Activated B cell treated with CpG ODN at 0.5 μM for 24 hours (primary cell): ENCODE results near the gene BLOC1S3. TPM values are rescaled to one million over a fixed set of nuclear protein-coding genes. Genes with fewer than 3 reads are reported as not detected.

Experiments
- ATAC-seq: fragments of 200-7000 bp; cut with Tn5 transposase; one replicate; pipeline ENCODE4 v1.10.0; 2021; ENCODE audit warnings: low read depth, mild to moderate bottlenecking, moderate library complexity
- CTCF ChIA-PET: fragments of 350-600 bp; sonication (Branson Sonifier 250); formaldehyde crosslinking; loops from one replicate; lab custom pipeline; 2021; ENCODE audit warnings: antibody characterized with exemption; lab: Charles Lee
- POLR2A ChIA-PET: fragments of 350-600 bp; sonication (Branson Sonifier 250); formaldehyde crosslinking; loops from one replicate; lab custom pipeline; 2021; ENCODE audit warnings: antibody characterized with exemption; lab: Charles Lee
- DNase-seq: peaks from one replicate; pipeline ENCODE4 v3.0.0; 2022
- H3K27ac Mint-ChIP-seq: one replicate; pipeline ENCODE4 v1.8.0; 2020; ENCODE audit warnings: mixed read lengths
- H3K27me3 Mint-ChIP-seq: one replicate; pipeline ENCODE4 v1.8.0; 2021; ENCODE audit warnings: mixed read lengths
- H3K36me3 Mint-ChIP-seq: one replicate; pipeline ENCODE4 v1.8.0; 2021; ENCODE audit warnings: low read depth, mixed read lengths
- H3K4me1 Mint-ChIP-seq: one replicate; pipeline ENCODE4 v1.8.0; 2021; ENCODE audit warnings: mixed read lengths
- H3K4me3 Mint-ChIP-seq: one replicate; pipeline ENCODE4 v1.8.0; 2020; ENCODE audit warnings: mild to moderate bottlenecking, mixed read lengths
- H3K9me3 Mint-ChIP-seq: one replicate; pipeline ENCODE4 v1.8.0; 2020; ENCODE audit warnings: mixed read lengths
- intact Hi-C: fragments of 100-400 bp; cut with micrococcal nuclease; formaldehyde crosslinking; loops from one replicate; pipeline ENCODE4 v1.15.1; 2024
- total RNA-seq: library from RNA; stranded (reverse); gene quantifications from 2 replicates; pipeline ENCODE4 v1.2.3, GENCODE V29; 2022
- TF ChIP-seq, protein P1 (sequence below): fragments of 200-600 bp; IDR thresholded peaks from one replicate; pipeline ENCODE4 v1.8.0; 2022; ENCODE audit warnings: antibody characterized with exemption, mild to moderate bottlenecking

BLOC1S3 gene
- total RNA-seq, 1 donor from 2014 or later: 16.5 TPM

GRCh38 chr19:45187421-45188100 lies 9.0 kb downstream of the BLOC1S3 start:
- POLR2A ChIA-PET: interaction anchor here (0.6 to 1.4 kb wide), 2 partner anchors 9 to 186 kb away, joined by 5 to 10 read pairs; partner anchors contain the start of genes BLOC1S3 and TRAPPC6A
- intact Hi-C loops: loop anchor here (1.0 kb wide), 4 partner anchors 170 to 498 kb away; no protein-coding TSS in a partner anchor
- TF ChIP-seq, protein P1, sequence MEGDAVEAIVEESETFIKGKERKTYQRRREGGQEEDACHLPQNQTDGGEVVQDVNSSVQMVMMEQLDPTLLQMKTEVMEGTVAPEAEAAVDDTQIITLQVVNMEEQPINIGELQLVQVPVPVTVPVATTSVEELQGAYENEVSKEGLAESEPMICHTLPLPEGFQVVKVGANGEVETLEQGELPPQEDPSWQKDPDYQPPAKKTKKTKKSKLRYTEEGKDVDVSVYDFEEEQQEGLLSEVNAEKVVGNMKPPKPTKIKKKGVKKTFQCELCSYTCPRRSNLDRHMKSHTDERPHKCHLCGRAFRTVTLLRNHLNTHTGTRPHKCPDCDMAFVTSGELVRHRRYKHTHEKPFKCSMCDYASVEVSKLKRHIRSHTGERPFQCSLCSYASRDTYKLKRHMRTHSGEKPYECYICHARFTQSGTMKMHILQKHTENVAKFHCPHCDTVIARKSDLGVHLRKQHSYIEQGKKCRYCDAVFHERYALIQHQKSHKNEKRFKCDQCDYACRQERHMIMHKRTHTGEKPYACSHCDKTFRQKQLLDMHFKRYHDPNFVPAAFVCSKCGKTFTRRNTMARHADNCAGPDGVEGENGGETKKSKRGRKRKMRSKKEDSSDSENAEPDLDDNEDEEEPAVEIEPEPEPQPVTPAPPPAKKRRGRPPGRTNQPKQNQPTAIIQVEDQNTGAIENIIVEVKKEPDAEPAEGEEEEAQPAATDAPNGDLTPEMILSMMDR: no peak
- ATAC-seq: peak; percentile 96
- H3K27ac Mint-ChIP-seq: no peak overlapping the region
- peaks cover 23% of the 10 kb centered on the region for H3K4me1 Mint-ChIP-seq
- DNase-seq: peak; percentile 27
- H3K4me3 Mint-ChIP-seq: no peak overlapping the region
- CTCF ChIA-PET: interaction anchor here (0.6 to 2.1 kb wide), 8 partner anchors 10 to 284 kb away, joined by 3 to 9 read pairs (median 3); partner anchors contain the start of genes BLOC1S3 and TRAPPC6A
- peaks cover 7% of the 10 kb centered on the region for H3K36me3 Mint-ChIP-seq
- no peaks in the 10 kb centered on the region for H3K9me3 Mint-ChIP-seq
- H3K27me3 Mint-ChIP-seq: no peaks in the 10 kb centered on the region

- no peak for DNase-seq
- no peak for ATAC-seq
- intact Hi-C loops: no loop called here
- CTCF ChIA-PET: no interaction called here
- TF ChIP-seq, protein P1: no peak
- H3K27me3 Mint-ChIP-seq: no peaks in the 10 kb centered on the region
- POLR2A ChIA-PET: no interaction called here
- no peaks in the 10 kb centered on the region for H3K9me3 Mint-ChIP-seq
- H3K4me1 Mint-ChIP-seq: peaks cover 7% of the 10 kb centered on the region
- peaks cover 3% of the 10 kb centered on the region for H3K36me3 Mint-ChIP-seq
- no peak overlapping the region for H3K27ac Mint-ChIP-seq
- no peak overlapping the region for H3K4me3 Mint-ChIP-seq
Measured at GRCh38 chr19:45189971-45190370, 11.4 kb downstream of the BLOC1S3 start.

- ChIA-PET POLR2A (no interaction called here), CTCF (no interaction called here)
- DNase-seq (no peak), ATAC-seq (no peak)
- TF ChIP-seq, protein P1: no peak
- no peaks in the 10 kb centered on the region for H3K9me3 Mint-ChIP-seq
- intact Hi-C loops: no loop called here
- H3K36me3 Mint-ChIP-seq: peaks cover 3% of the 10 kb centered on the region
- H3K27ac Mint-ChIP-seq: no peak overlapping the region
- H3K4me3 Mint-ChIP-seq: no peak overlapping the region
- no peaks in the 10 kb centered on the region for H3K27me3 Mint-ChIP-seq
- H3K4me1 Mint-ChIP-seq: peaks cover 4% of the 10 kb centered on the region
Measured at GRCh38 chr19:45191375-45191774, 12.8 kb downstream of the BLOC1S3 start.

GRCh38 chr19:45195764-45196163 lies 17.2 kb downstream of the BLOC1S3 start:
- intact Hi-C loops: no loop called here
- POLR2A ChIA-PET: no interaction called here
- H3K27me3 Mint-ChIP-seq: no peaks in the 10 kb centered on the region
- TF ChIP-seq, protein P1: no peak
- no peaks in the 10 kb centered on the region for H3K9me3 Mint-ChIP-seq
- H3K4me1 Mint-ChIP-seq: no peaks in the 10 kb centered on the region
- no peaks in the 10 kb centered on the region for H3K36me3 Mint-ChIP-seq
- H3K27ac Mint-ChIP-seq: no peak overlapping the region
- no peak overlapping the region for H3K4me3 Mint-ChIP-seq
- CTCF ChIA-PET: no interaction called here
- ATAC-seq (no peak), DNase-seq (no peak)

- Mint-ChIP-seq H3K27me3 (no peaks in the 10 kb centered on the region), H3K4me1 (no peaks in the 10 kb centered on the region), H3K27ac (no peak overlapping the region), H3K4me3 (no peak overlapping the region), H3K9me3 (peaks cover 2% of the 10 kb centered on the region), H3K36me3 (peaks cover 2% of the 10 kb centered on the region)
- no peak for ATAC-seq
- TF ChIP-seq, protein P1: no peak
- ChIA-PET CTCF (interaction anchor here (1.5 kb wide), 1 partner anchor 13 kb away, joined by 3 read pairs; no protein-coding TSS in a partner anchor), POLR2A (no interaction called here)
- DNase-seq: no peak
- intact Hi-C loops: no loop called here
Measured at GRCh38 chr19:45200568-45200967, 22.0 kb downstream of the BLOC1S3 start.
